Stomach (tissue), 4 donors: Measurements from ENCODE around the gene FHOD3.

Experiments used
- POLR2A ChIP-seq, 4 donors: fragments of 450-650 bp; IDR thresholded peaks; one replicate each; pipeline ENCODE4 v1.6.1; 2016; ENCODE audit warnings: antibody characterized with exemption in 4 of 4, control low read depth in 2 of 4, mild to moderate bottlenecking in 1 of 4, moderate library complexity in 1 of 4
- TF ChIP-seq, protein P1 (sequence below), 7 experiments: fragments of 450-650 bp in 4 of 7; fragments of 200-600 bp in 3 of 7; sonication (generic) in 3 of 7; IDR thresholded peaks; one replicate each; pipeline ENCODE4 v1.5.1; 2016 to 2019; ENCODE audit warnings: antibody characterized with exemption in 7 of 7, control low read depth in 2 of 7, mild to moderate bottlenecking in 1 of 7

DNA sequence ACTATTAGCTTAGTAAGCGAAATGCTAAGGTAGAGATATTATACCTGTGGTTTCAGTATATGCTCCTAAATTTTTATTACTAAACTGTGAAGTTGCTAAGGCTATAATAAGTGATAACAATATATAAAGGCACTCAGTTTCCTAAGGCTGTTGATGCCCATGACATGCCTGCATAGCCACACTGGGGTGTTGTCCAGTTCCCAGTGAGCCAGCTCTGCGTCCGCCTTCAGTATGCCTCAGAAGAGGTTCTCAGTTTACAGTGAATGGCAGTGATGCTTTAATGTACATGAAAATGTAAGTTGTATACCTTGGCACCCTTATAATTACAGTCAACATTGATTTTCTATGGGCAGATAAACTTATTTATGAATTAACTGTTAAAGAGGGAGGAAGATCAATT lies 7.2 kb downstream of the FHOD3 start:
- TF ChIP-seq, protein P1, sequence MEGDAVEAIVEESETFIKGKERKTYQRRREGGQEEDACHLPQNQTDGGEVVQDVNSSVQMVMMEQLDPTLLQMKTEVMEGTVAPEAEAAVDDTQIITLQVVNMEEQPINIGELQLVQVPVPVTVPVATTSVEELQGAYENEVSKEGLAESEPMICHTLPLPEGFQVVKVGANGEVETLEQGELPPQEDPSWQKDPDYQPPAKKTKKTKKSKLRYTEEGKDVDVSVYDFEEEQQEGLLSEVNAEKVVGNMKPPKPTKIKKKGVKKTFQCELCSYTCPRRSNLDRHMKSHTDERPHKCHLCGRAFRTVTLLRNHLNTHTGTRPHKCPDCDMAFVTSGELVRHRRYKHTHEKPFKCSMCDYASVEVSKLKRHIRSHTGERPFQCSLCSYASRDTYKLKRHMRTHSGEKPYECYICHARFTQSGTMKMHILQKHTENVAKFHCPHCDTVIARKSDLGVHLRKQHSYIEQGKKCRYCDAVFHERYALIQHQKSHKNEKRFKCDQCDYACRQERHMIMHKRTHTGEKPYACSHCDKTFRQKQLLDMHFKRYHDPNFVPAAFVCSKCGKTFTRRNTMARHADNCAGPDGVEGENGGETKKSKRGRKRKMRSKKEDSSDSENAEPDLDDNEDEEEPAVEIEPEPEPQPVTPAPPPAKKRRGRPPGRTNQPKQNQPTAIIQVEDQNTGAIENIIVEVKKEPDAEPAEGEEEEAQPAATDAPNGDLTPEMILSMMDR (IDR thresholded peaks at IDR 0.05), result no peak
- no peak for TF ChIP-seq POLR2A (IDR thresholded peaks at IDR 0.05)
